Measurements from ENCODE around the gene ARPIN.
"Not testable (repeated sequence)": the region's sequence is repeated elsewhere in the genome, so short reads cannot be mapped to it uniquely, and the experiment has no call there.

Gene ARPIN

GRCh38 chr15:89893027-89893426, 19.7 kb downstream of the ARPIN start:
- ChIA-PET POLR2A (interaction anchor here (5.0 kb wide), 1 partner anchor 18 kb away, joined by 47 read pairs; the partner anchor contains the start of gene ARPIN), CTCF (no interaction called here)
- TF ChIP-seq NFRKB (IDR thresholded peaks at IDR 0.05) (no peak), FOXK2 (IDR thresholded peaks at IDR 0.05) (no peak), SUZ12 (IDR thresholded peaks at IDR 0.05) (no peak), FOXA1 (IDR thresholded peaks at IDR 0.05) (no peak), SP1 (IDR thresholded peaks at IDR 0.05) (no peak), L3MBTL2 (conservative IDR thresholded peaks at IDR 0.05) (no peak)
- no peak for DNase-seq (ENCODE audit: extremely low spot score)

GRCh38 chr15:89888214-89888804, 24.4 kb downstream of the ARPIN start:
- peak; percentile 35 for DNase-seq (ENCODE audit: extremely low spot score)
- TF ChIP-seq PKNOX1 (IDR thresholded peaks at IDR 0.05) (0 out of 2 replicates have a peak, but pooled peaks have one; percentile 16), SP1 (IDR thresholded peaks at IDR 0.05) (no peak)
- CTCF ChIA-PET = interaction anchor here (0.7 to 2.4 kb wide), 8 partner anchors 10 to 133 kb away, joined by 3 to 15 read pairs (median 3); partner anchors contain the start of gene MESP2
- POLR2A ChIA-PET = interaction anchor here (0.8 to 1.4 kb wide), 4 partner anchors 11 to 138 kb away, joined by 3 to 4 read pairs (median 3); partner anchors contain the start of gene ARPIN

- no peak for TF ChIP-seq HDGF (IDR thresholded peaks at IDR 0.05; ENCODE audit: borderline replicate concordance)
- TF ChIP-seq FOXM1 (IDR thresholded peaks at IDR 0.05; ENCODE audit: borderline replicate concordance) = no peak
- no peak for TF ChIP-seq SUZ12 (IDR thresholded peaks at IDR 0.05)
- TF ChIP-seq ARNT (IDR thresholded peaks at IDR 0.05) = no peak
- no peak for TF ChIP-seq FOXA1 (IDR thresholded peaks at IDR 0.05)
- no peak for TF ChIP-seq L3MBTL2 (conservative IDR thresholded peaks at IDR 0.05)
- TF ChIP-seq FOXK2 (IDR thresholded peaks at IDR 0.05) = no peak
- no peak for TF ChIP-seq ELF4 (IDR thresholded peaks at IDR 0.05)
- TF ChIP-seq ZNF384 (IDR thresholded peaks at IDR 0.05) = no peak
- no peak for TF ChIP-seq SP1 (IDR thresholded peaks at IDR 0.05)
- no peak for TF ChIP-seq CTBP1 (IDR thresholded peaks at IDR 0.05; ENCODE audit: borderline replicate concordance)
- TF ChIP-seq PKNOX1 (IDR thresholded peaks at IDR 0.05) = no peak
- TF ChIP-seq LEF1 (IDR thresholded peaks at IDR 0.05; ENCODE audit: borderline replicate concordance) = no peak
- TF ChIP-seq NFRKB (IDR thresholded peaks at IDR 0.05) = no peak
- TF ChIP-seq BHLHE40 (IDR thresholded peaks at IDR 0.05; ENCODE audit: borderline replicate concordance) = no peak
- no peak for DNase-seq (ENCODE audit: extremely low spot score)
- POLR2A ChIA-PET = no interaction called here
- CTCF ChIA-PET = interaction anchor here (0.7 to 1.1 kb wide), 2 partner anchors 9 to 11 kb away, joined by 3 to 5 read pairs; no protein-coding TSS in a partner anchor
Observed at GRCh38 chr15:89885611-89886010, 27.1 kb downstream of the ARPIN start.

- CTCF ChIA-PET = interaction anchor here (0.7 to 1.1 kb wide), 2 partner anchors 9 to 10 kb away, joined by 3 to 5 read pairs; no protein-coding TSS in a partner anchor
- POLR2A ChIA-PET; DNase-seq (ENCODE audit: extremely low spot score): not testable (repeated sequence)
Observed at GRCh38 chr15:89885179-89885578, 27.6 kb downstream of the ARPIN start.

- no peak for TF ChIP-seq HDGF (IDR thresholded peaks at IDR 0.05; ENCODE audit: borderline replicate concordance)
- TF ChIP-seq BHLHE40 (IDR thresholded peaks at IDR 0.05; ENCODE audit: borderline replicate concordance) = no peak
- TF ChIP-seq L3MBTL2 (conservative IDR thresholded peaks at IDR 0.05) = no peak
- TF ChIP-seq NFRKB (IDR thresholded peaks at IDR 0.05) = no peak
- no peak for TF ChIP-seq FOXK2 (IDR thresholded peaks at IDR 0.05)
- TF ChIP-seq ZNF384 (IDR thresholded peaks at IDR 0.05) = no peak
- no peak for TF ChIP-seq ELF4 (IDR thresholded peaks at IDR 0.05)
- TF ChIP-seq FOXM1 (IDR thresholded peaks at IDR 0.05; ENCODE audit: borderline replicate concordance) = no peak
- TF ChIP-seq SUZ12 (IDR thresholded peaks at IDR 0.05) = no peak
- no peak for TF ChIP-seq LEF1 (IDR thresholded peaks at IDR 0.05; ENCODE audit: borderline replicate concordance)
- no peak for TF ChIP-seq PKNOX1 (IDR thresholded peaks at IDR 0.05)
- TF ChIP-seq TARDBP (IDR thresholded peaks at IDR 0.05) = no peak
- no peak for TF ChIP-seq ARNT (IDR thresholded peaks at IDR 0.05)
- TF ChIP-seq CTBP1 (IDR thresholded peaks at IDR 0.05; ENCODE audit: borderline replicate concordance) = no peak
- TF ChIP-seq SP1 (IDR thresholded peaks at IDR 0.05) = no peak
- TF ChIP-seq FOXA1 (IDR thresholded peaks at IDR 0.05) = no peak
- ChIA-PET POLR2A (no interaction called here), CTCF (interaction anchor here (1.6 kb wide), 1 partner anchor 9 kb away, joined by 7 read pairs; no protein-coding TSS in a partner anchor)
- no peak for DNase-seq (ENCODE audit: extremely low spot score)
Observed at GRCh38 chr15:89883518-89883917, 29.2 kb downstream of the ARPIN start.

GRCh38 chr15:89880727-89881126, 32.0 kb downstream of the ARPIN start:
- ChIA-PET POLR2A (no interaction called here), CTCF (no interaction called here)
- TF ChIP-seq ELF4 (IDR thresholded peaks at IDR 0.05) (no peak), SUZ12 (IDR thresholded peaks at IDR 0.05) (no peak), FOXK2 (IDR thresholded peaks at IDR 0.05) (no peak), ZNF384 (IDR thresholded peaks at IDR 0.05) (no peak), L3MBTL2 (conservative IDR thresholded peaks at IDR 0.05) (no peak), FOXM1 (IDR thresholded peaks at IDR 0.05; ENCODE audit: borderline replicate concordance) (no peak), ARNT (IDR thresholded peaks at IDR 0.05) (no peak), PKNOX1 (IDR thresholded peaks at IDR 0.05) (no peak), TARDBP (IDR thresholded peaks at IDR 0.05) (no peak), LEF1 (IDR thresholded peaks at IDR 0.05; ENCODE audit: borderline replicate concordance) (no peak), FOXA1 (IDR thresholded peaks at IDR 0.05) (no peak), SP1 (IDR thresholded peaks at IDR 0.05) (no peak), CTBP1 (IDR thresholded peaks at IDR 0.05; ENCODE audit: borderline replicate concordance) (no peak), HDGF (IDR thresholded peaks at IDR 0.05; ENCODE audit: borderline replicate concordance) (no peak), NFRKB (IDR thresholded peaks at IDR 0.05) (no peak), BHLHE40 (IDR thresholded peaks at IDR 0.05; ENCODE audit: borderline replicate concordance) (no peak)
- no peak for DNase-seq (ENCODE audit: extremely low spot score)
